GM19099 (cell line): Measurements from ENCODE around the gene NOL7.

Experiments used
- POLR2A ChIP-seq: IDR thresholded peaks from 3 replicates; pipeline ENCODE4 v1.6.1; 2011; ENCODE audit warnings: low read depth; ENCODE audit not compliant: insufficient read length; ENCODE audit errors: extremely low read depth

The NOL7 gene

DNA sequence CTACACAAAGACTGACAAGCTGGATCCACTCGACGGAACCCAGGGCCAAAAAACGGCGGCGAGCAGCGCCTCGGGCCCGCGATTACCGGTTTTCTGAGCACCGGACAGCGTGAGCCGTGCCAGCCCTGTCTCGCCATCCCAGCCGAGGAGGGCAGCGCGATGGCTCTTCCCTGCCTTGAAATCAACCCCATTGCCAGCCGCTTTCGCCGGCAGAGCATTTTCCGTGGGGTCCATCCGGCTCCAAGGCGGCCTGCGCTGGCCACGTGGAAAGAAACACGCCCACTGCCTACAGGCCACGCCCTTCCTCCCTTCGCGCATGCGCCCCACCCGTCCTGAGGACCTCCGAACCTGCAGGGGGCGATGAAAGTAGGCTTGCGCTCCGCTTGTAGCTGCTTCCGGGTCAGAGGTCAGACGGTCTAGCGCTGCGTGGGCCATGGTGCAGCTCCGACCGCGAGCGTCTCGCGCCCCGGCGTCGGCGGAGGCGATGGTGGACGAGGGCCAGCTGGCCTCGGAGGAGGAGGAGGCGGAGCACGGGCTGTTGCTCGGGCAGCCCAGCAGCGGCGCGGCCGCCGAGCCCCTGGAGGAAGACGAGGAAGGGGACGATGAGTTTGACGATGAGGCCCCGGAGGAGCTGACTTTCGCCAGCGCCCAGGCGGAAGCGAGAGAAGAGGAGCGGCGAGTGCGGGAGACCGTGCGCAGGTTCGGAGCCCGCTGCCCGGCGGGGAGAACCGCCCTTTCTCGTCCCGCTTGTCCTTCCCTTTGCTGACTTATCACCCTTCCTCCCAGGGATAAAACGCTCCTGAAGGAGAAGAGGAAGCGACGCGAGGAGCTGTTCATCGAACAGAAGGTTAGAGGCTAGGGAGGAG is at the start of gene NOL7:
NOL7 (plus strand) TSS at position 410 of the 866 bp plus-strand sequence; CDS start at position 434, 24 bp downstream.
- peak; percentile 97 for TF ChIP-seq POLR2A

DNA sequence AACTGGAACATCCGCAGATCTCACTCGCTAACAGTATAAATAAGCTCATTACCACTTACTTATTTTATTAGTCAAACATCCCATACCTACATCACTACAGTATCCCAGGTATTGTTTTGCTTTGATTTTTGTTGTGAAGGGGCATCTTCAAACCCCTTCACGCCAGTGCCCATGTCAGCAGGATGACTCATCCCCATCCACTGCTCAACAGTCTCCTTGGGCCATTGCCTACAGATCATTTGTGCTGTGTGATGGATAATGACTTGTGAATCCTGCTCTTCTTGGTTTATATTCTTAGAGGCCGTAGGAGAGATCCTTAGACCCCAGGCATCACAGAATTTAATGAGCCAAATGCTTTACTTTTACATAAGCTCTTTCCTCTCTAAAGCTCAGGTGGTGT is 49.2 kb upstream of the NOL7 start:
- TF ChIP-seq POLR2A, result no peak

DNA sequence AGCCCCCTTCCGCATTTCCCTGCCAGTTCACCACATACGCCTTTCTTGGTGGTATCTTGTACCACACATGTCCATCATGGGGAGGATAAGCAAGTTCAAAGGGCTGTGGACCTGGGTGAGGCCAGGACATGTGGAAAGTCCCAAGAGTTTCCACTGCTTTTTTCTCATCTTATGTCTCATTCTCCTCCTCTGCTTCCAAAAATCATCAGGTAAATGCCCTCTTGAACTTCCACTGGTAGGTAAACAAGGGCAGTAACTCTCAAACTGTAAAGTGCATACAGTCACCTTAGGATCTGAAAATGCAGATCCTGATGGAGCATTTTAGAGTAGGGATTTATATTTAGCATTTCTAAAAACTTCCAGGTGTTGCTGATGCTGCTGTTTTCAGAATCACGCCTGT is 48.6 kb upstream of the NOL7 start:
- TF ChIP-seq POLR2A, result no peak

DNA sequence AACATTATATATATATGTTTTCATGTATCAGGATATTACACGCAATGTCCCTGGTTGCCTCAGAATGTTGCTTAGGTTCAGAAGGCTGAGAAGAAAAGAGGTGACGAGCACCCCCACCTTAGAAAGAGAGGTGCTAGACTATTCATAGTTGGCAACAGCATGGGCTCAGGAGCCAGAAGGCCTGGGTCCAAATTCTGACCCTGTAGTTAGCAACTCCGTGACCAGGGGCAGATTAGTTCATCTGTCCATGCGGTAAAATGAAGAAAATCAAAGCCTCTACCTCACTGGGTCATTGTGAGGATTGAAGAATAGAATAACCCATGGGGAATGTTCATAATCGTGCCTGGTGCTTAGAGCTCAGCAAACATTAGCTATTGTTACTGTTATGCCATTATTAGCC is 46.2 kb upstream of the NOL7 start:
- no peak for TF ChIP-seq POLR2A

DNA sequence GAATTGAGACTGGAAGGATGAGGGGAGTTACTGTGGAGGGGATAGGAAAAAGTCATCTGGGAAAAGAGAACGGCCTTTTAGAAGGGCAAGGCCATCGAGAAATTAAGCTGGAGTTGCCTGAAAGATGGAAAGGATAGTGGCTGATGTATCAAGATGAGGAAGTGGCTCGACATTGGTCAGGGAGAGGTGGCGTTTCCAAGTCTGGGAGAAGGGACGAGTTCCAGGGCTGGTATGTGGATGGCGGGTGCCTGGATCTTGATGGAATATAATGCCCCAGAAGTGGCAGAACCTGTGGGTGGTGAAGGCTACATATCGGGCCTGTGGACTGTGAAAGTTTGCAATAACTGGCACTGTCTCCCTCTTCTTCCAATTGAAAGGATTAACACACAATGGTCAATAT is 42.9 kb upstream of the NOL7 start:
- no peak for TF ChIP-seq POLR2A

DNA sequence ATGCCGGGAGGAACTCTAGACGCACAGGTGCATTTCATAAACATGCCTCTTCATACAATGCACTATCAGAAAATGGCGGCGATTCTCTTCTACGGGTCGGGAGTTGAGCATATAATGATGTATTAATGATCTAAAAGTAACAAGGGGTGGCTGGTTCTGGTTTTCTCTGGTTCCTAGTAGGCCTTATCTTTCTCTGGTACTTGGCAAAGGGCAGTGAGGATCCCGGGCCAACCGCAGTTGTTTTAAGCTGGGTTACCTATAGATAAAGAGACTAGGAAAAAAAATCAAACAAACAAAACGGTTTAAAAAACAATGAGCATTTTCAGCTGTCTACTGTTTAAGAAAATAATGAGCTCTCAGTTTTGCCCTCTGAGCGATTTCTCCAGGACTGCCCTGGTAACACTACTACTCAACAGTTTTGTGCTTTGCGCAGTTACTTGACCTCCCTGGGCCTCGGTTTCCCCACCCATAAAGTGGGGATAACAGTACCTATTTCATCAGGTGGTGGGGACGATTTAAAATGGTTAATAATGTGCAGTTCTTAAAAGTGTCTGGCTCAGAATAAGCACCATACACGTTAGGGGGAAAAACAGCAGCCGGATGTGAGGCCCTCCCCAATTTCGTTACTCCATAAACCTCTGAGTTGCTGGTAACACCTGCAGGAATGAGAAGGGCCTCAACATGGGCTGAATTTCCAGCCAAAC is 42.0 kb upstream of the NOL7 start:
- no peak for TF ChIP-seq POLR2A

DNA sequence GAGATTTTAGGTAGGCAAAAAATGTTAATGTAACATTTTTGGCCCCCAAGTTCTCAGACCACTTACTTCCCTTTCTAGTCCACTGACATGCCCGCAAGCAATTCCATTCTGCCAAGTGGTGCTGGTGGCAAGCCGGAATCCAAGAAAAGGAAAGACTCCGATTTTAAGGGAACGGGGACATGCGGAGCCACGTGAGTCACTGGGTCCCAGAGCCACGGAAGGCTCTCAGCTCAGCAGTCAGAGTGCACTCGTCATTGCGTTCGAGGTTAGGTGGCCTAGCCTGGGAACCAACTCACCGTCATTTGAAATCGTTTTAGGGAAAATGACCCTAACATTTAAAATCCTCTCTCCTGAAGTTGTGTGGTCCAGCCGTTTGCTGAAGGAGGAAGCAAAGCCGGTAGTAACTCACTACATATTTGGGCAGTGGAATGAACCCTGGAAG is 41.4 kb upstream of the NOL7 start:
- no peak for TF ChIP-seq POLR2A

DNA sequence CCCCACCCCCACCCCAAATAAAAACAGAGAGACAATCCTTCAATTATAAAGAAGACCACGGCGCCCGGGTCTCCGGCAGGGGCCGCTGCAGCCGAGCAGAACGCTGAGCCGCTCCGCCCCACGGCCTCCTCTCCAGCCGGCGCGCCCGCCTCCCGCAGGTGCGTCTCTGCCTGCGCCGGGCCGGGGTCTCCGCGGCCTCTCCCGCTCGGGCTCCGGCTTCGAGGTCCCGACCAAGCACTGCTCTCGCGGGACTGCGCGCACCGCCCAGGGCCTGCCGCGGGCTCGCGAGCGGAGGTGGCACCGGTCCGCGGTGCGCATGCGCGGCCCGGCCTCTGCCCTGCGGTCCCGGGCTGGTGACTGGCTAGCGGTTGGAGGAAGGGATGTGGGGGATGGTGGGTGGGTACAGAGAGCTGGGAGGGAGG is 41.0 kb upstream of the NOL7 start:
- TF ChIP-seq POLR2A, result peak; percentile 71

DNA sequence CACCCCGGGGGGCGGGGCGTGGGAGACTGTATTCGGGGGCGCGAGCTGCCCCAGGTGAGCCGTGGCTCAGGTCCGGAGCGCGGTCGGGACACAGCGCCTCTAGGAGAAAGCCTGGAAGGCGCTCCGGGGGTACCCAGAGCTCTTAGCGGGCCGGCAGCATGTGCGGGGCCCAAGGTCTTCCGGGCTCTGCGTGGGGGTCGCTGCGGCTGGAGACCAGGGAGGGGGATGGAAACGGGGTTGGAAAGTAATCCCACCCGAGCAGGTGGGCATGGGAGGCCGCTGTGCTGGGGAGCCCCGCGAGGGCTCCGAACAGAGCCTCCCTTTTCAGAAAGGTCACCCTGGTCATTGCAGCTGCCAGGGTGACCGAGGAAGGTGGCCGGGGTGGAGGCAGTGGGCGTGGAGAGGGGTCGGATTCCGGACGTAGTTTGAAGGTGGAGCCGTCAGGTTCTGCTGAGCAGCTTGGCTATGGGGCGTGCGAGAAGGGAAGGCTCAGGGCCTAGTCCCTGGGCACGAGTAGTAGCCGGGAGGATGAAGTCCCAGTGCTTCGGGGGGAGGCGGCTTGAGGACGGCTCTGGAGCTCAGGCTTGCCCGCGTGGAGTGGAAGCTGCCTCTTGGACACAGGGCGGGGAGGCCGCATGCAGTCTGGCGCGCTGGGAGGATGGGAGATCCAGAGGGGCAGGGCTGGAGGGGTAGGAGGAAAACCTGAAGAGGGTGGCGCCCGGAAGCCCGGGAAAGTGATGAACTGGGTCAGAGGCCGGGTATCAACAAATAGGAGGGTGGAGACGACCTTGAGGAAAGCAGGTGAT is 40.4 kb upstream of the NOL7 start, which contains the start of gene SIRT5:
SIRT5 (plus strand) TSS at position 31 of the 806 bp plus-strand sequence. CDS start 9,510 bp downstream, outside the sequence.
- TF ChIP-seq POLR2A, result peak; percentile 78

DNA sequence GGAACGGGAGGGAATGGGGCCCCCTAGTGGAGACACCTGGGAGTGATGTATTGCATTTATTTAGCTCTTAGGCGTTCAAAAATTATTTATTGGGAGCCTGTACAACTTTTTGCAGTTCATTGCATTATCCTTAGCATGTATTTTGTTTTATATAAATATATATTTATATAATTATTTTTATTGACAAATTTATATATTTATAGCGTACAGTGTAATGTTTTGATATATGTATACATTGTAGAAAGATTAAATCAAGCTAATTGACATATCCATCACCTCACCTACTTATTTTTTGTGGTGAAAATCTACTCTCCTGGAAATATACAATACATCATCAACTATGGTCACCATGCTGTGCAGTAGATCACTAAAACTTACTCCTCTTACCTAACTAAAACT is 39.8 kb upstream of the NOL7 start:
- TF ChIP-seq POLR2A, result no peak

DNA sequence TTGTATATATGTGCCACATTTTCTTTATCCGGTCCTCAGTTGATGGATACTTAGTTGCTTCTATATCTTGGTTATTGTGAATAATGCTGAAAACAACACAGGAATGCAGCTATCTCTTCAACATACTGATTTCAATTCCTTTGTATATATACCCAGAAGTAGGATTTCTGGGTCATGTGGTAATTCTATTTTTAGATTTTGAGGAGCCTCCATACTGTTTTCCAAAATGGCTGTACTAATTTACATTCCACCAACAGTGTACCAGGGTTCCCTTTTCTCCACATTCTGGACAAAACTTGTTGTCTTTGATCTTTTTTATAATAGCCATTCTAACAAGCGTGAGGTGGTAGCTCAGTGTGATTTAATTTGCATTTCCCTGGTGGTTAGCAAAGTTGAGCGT is 39.1 kb upstream of the NOL7 start:
- no peak for TF ChIP-seq POLR2A

DNA sequence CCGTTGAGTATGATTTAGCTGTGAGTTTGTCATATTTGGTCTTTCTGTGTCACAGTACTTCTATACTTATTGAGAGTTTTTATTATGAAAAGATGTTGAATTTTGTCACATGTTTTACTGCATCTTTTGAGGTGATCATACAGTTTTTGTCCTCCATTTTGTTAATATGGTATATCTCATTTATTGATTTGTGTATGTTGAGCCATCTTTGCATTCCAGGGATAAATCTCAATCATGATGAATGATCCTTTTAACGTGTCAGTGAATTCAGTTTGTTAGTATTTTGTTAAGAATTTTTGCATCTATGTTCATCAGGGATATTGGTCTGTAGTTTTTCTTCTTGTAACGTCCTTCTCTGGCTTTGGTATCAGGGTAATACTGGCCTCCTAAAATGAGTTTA is 37.2 kb upstream of the NOL7 start:
- no peak for TF ChIP-seq POLR2A

DNA sequence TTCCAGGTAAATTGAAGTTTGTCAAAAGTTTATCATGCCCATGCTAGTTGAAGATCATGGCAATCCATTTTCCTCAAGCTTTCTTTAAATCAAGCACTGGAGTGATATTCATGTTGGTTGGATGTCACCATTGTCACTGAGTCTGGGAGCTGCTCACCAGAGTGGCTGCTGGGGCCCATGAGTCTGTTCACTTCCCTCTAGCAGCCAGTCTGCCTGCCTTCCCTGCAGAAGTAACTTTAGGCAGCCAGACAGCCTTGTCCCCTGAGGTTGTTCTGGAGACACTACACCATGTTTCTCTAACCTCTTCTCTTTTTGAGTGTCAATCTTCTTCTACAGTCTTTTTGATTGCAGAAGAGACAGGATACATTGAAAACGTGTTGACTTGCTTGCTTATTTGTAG is 35.2 kb upstream of the NOL7 start:
- TF ChIP-seq POLR2A, result no peak

DNA sequence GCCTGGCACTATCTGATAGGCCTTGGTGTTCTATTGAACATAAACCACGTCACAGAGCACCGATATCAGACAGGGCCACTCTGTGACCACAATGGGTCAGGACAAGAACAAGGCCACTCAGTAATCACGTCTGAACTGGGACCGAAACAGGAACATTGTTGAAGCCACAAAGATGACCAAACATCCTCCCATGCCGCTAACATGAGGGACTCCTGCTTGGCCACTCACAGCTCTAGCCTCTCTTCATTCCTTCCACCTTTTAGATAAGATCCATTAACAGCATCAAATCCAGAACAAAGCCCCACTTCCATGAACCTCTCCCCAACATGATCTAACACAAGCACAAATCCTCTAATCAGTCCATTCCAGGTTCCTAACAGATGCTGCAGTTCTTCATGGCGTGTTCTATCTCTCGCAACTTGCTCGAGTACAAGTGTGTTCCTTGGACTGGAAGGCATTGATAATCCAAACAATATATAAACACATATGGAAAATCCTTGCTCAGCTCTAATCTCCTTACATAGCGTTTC is 33.4 kb upstream of the NOL7 start:
- TF ChIP-seq POLR2A, result no peak

DNA sequence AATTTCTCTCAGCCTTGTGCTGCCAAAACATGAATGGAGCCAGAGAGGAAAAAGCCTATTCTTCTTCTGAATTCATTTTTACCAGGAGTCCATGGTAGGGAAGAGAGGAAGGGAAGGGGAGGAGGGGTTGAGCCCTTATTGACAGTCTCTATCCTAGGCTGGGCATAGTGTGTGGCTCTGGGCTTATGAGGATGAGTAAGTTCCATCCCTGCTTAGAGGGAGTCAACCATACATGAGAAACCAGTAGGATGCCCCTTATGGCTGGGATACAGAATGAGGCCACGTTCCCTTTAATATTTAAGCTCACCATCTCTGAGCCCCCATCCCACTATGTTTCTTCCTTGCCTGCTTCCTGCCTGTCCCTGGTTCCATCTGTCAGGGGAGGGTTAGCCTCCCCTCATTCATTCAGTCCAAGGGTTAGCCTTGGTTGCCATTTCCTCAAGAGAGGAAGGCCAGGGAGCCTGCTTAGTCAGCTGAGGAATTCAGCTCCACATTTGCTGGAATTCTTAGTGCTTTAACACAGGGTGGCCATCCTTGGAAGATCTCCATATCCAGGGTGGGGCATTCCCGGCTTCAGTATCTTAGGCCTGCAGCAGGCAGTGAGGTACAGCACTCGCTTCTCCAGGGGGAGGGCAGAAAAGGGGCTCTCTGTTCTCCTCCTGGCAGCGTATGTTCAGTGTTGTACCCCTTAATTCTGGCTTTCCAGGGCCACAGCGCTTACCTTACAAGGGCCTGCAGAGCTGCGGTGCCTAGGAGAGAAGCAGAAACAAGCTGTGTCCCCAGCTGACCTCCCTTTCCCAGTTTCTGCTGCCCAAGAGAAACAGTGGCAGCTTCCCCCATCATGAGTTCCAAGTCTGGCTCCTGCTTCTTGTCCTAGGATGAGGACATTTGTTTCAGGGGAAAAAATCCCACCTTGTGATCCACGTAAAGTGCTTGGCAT is 28.3 kb upstream of the NOL7 start:
- TF ChIP-seq POLR2A, result no peak

DNA sequence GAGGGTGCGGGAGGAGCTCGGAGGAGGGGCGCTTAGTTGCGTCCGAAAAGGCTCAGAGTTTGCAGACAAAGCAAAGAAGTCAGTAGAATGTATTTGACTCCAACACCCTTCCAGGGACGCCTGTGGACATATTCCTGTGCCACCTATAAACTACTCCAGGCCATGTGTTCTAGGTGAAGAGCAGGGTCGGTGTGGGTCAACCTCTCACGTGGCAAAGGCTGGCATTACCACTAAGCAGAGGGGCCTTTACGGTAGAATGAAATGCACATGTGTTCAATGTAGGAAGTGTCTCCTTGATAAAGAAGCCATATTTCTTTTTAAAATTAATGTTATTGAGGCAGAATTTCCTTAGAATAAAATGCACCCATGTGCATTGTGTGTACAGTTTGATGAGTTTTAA is 25.3 kb upstream of the NOL7 start:
- no peak for TF ChIP-seq POLR2A
